HG02884 (cell line): ENCODE data around the gene NAA10.

Experiments
- ATAC-seq: cut with Tn5 transposase; IDR thresholded peaks from one replicate; pipeline ENCODE4 v1.9.1; 2021; ENCODE audit warnings: mild to moderate bottlenecking, moderate library complexity; ENCODE audit not compliant: unreplicated experiment

The NAA10 gene

GRCh38 chrX:153885968-153886903 is 48.6 kb downstream of the NAA10 start, which contains the start of gene L1CAM:
Gene L1CAM (minus strand): TSS chrX:153886173. CDS start chrX:153875836, 10,337 bp downstream.
- no peak for ATAC-seq

- ATAC-seq: no peak
Measured at GRCh38 chrX:153885208-153885787, 49.5 kb downstream of the NAA10 start.

GRCh38 chrX:153884590-153884989 is 50.2 kb downstream of the NAA10 start:
- ATAC-seq: no peak

GRCh38 chrX:153884136-153884535 is 50.7 kb downstream of the NAA10 start:
- ATAC-seq: no peak

GRCh38 chrX:153883163-153883843 is 51.5 kb downstream of the NAA10 start:
- no peak for ATAC-seq

GRCh38 chrX:153882557-153882956 is 52.3 kb downstream of the NAA10 start:
- ATAC-seq: no peak

GRCh38 chrX:153882086-153882498 is 52.7 kb downstream of the NAA10 start:
- no peak for ATAC-seq

- ATAC-seq: no peak
Measured at GRCh38 chrX:153881281-153881680, 53.6 kb downstream of the NAA10 start.

GRCh38 chrX:153880440-153880815 is 54.4 kb downstream of the NAA10 start:
- ATAC-seq: no peak

- ATAC-seq: no peak
Measured at GRCh38 chrX:153879741-153880439, 54.9 kb downstream of the NAA10 start.
